Gastrocnemius medialis (tissue), 4 donors: ENCODE data around the gene KLHL8. TPM values are rescaled to one million over a fixed set of nuclear protein-coding genes. Genes with fewer than 3 reads are reported as not detected.

Experiments
- ATAC-seq, 2 donors: fragments of 150-250 bp; one replicate each; pipeline ENCODE4 v1.9.1; 2016
- DNase-seq, 2 donors: peaks; one replicate each; pipeline ENCODE4 v3.0.0-alpha.2; 2019
- H3K27ac ChIP-seq, 4 donors: fragments of 200-600 bp; sonication (generic); 1 replicate in 1 of 4; 2 replicates in 3 of 4; pipeline ENCODE4 v1.5.1; 2016 to 2018; ENCODE audit warnings: mild to moderate bottlenecking in 2 of 4, moderate library complexity in 1 of 4
- H3K27me3 ChIP-seq, 3 donors: fragments of 200-600 bp; sonication (generic) in 2 of 3; 1 replicate in 1 of 3; 2 replicates in 2 of 3; pipeline versions ENCODE4 v1.5.1 to v1.6.0; 2016 to 2019; ENCODE audit warnings: mild to moderate bottlenecking in 1 of 3, moderate library complexity in 1 of 3
- H3K36me3 ChIP-seq, 2 donors: fragments of 200-600 bp; sonication (generic) in 1 of 2; one replicate each; pipeline ENCODE4 v1.5.1; 2017 to 2018
- H3K4me1 ChIP-seq, 2 donors: fragments of 200-600 bp; sonication (generic) in 1 of 2; one replicate each; pipeline ENCODE4 v1.5.1; 2016 to 2017; ENCODE audit warnings: mild to moderate bottlenecking in 2 of 2
- H3K4me3 ChIP-seq, 4 donors: fragments of 200-600 bp; sonication (generic) in 3 of 4; 1 replicate in 1 of 4; 2 replicates in 3 of 4; pipeline ENCODE4 v1.5.1; 2016 to 2019; ENCODE audit warnings: mild to moderate bottlenecking in 2 of 4
- H3K9me3 ChIP-seq, 3 donors: fragments of 200-600 bp; sonication (generic) in 2 of 3; 1 replicate in 1 of 3; 2 replicates in 2 of 3; pipeline ENCODE4 v1.5.1; 2016 to 2019
- CTCF ChIP-seq, 5 experiments: fragments of 450-650 bp in 3 of 5; fragments of 200-600 bp in 2 of 5; sonication (generic) in 2 of 5; IDR thresholded peaks in 4 of 5; conservative IDR thresholded peaks in 1 of 5; 1 replicate in 4 of 5; 2 replicates in 1 of 5; pipeline ENCODE4 v1.5.1; 2016 to 2019; ENCODE audit warnings: antibody characterized with exemption in 5 of 5, mild to moderate bottlenecking in 3 of 5, moderate library complexity in 3 of 5
- POLR2A ChIP-seq, 2 donors: fragments of 450-650 bp; IDR thresholded peaks; one replicate each; pipeline ENCODE4 v1.6.1; 2017; ENCODE audit warnings: antibody characterized with exemption in 2 of 2, mild to moderate bottlenecking in 2 of 2, moderate library complexity in 2 of 2
- in situ Hi-C, 4 donors: fragments of 200-750 bp; cut with MboI; loops; one replicate each; pipeline versions ENCODE4 v1.15.0 to v1.8.0; 2017; ENCODE audit warnings: low sequenced_read_pairs in 4 of 4
- intact Hi-C: fragments of 100-400 bp; cut with DNase I; formaldehyde crosslinking; loops from one replicate; pipeline ENCODE4 v1.15.1; 2023; ENCODE audit warnings: low total_unique reads
- total RNA-seq, 4 donors: library from RNA; depleted of rRNA; stranded (reverse); fragments of >200 nt; gene quantifications; one replicate each; pipeline versions ENCODE4 v1.1.0 to v1.2.3, GENCODE V29; 2016

Gene KLHL8
- total RNA-seq, 4 donors from 2014 or later: 15.5 to 19.4 (median 18.6) TPM

DNA sequence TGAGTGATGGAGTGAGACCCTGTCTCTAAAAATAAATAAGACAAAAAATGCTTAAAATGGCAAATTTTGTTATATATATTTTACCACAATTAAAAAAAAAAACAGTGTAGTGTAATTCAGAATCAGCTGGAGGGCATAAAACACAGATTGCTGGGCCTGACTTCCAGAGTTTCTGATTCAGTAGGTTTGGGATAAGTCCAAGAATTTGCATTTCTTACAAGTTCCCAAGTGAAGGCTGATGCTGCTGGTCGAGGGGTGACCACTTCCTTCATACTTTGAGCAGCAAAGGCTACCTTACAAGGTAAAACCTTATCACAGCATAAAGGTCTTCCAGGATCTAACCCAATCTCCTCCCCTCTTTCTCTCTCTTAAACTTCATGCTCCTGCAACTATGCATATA is 40.7 kb downstream of the KLHL8 start:
- intact Hi-C loops: no loop called here
- Histone ChIP-seq H3K4me3 (no peak overlapping the region), H3K27me3 (no peaks in the 10 kb centered on the region), H3K9me3 (no peaks in the 10 kb centered on the region), H3K27ac (no peak overlapping the region), H3K4me1 (no peaks in the 10 kb centered on the region), H3K36me3 (peaks cover 0 to 7% of the 10 kb centered on the region in 2 donors)
- no peak for TF ChIP-seq CTCF (IDR thresholded peaks at IDR 0.05 in 4 of 5, conservative IDR thresholded peaks at IDR 0.05 in 1 of 5)
- no peak for TF ChIP-seq POLR2A (IDR thresholded peaks at IDR 0.05)
- DNase-seq: no peak
- in situ Hi-C loops: no loop called here
- ATAC-seq: no peak

- Histone ChIP-seq H3K9me3 (no peaks in the 10 kb centered on the region), H3K4me3 (no peak overlapping the region), H3K27ac (no peak overlapping the region), H3K4me1 (no peaks in the 10 kb centered on the region), H3K36me3 (peaks cover 0 to 7% of the 10 kb centered on the region in 2 donors), H3K27me3 (no peaks in the 10 kb centered on the region)
- in situ Hi-C loops (no loop called here), intact Hi-C loops (no loop called here)
- ATAC-seq: no peak
- TF ChIP-seq CTCF (IDR thresholded peaks at IDR 0.05 in 4 of 5, conservative IDR thresholded peaks at IDR 0.05 in 1 of 5): no peak
- TF ChIP-seq POLR2A (IDR thresholded peaks at IDR 0.05): no peak
- no peak for DNase-seq
These were observed 45.7 kb downstream of the KLHL8 start for GRCh38 chr4:87174672-87175071.

- DNase-seq (no peak), ATAC-seq (no peak)
- peaks cover 0 to 17% of the 10 kb centered on the region in 2 donors for H3K36me3 ChIP-seq
- no peak overlapping the region for H3K27ac ChIP-seq
- in situ Hi-C loops (no loop called here), intact Hi-C loops (no loop called here)
- H3K27me3 ChIP-seq: no peaks in the 10 kb centered on the region
- TF ChIP-seq CTCF (IDR thresholded peaks at IDR 0.05 in 4 of 5, conservative IDR thresholded peaks at IDR 0.05 in 1 of 5) (no peak), POLR2A (IDR thresholded peaks at IDR 0.05) (no peak)
- H3K9me3 ChIP-seq: no peaks in the 10 kb centered on the region
- H3K4me3 ChIP-seq: no peak overlapping the region
- no peaks in the 10 kb centered on the region for H3K4me1 ChIP-seq
These were observed 48.5 kb downstream of the KLHL8 start for GRCh38 chr4:87171944-87172343.

DNA sequence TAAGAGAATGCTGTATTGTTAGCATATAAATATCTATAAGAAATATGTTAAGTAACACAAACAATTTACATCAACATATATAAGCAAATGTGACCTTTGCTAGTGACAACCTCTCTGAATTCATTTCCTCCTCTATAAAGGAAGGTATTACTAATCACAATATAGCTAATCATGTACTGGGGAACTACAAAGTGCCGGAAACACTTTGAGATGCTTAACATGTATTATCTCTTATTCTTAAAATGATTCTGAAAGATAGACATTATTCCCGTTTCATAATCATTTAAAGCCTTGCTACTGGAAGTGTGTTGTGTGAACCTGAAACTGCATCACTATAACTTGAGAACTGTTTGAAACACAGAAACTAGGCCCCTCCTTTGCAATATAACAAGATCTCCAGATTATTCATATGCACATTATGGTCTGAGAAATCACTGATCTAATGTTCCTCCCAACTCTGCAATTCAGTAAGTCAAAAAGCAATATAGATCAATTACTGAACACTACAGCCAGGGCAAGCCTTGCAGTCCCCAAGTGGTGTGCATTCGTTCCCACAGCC is 54.0 kb downstream of the KLHL8 start:
- TF ChIP-seq POLR2A (IDR thresholded peaks at IDR 0.05) (no peak), CTCF (IDR thresholded peaks at IDR 0.05 in 4 of 5, conservative IDR thresholded peaks at IDR 0.05 in 1 of 5) (no peak)
- Histone ChIP-seq H3K27ac (no peak overlapping the region), H3K36me3 (peaks cover 0 to 43% of the 10 kb centered on the region in 2 donors), H3K27me3 (no peaks in the 10 kb centered on the region), H3K9me3 (no peaks in the 10 kb centered on the region), H3K4me3 (no peak overlapping the region), H3K4me1 (no peaks in the 10 kb centered on the region)
- ATAC-seq (no peak), DNase-seq (no peak)
- in situ Hi-C loops: no loop called here
- intact Hi-C loops: no loop called here

DNA sequence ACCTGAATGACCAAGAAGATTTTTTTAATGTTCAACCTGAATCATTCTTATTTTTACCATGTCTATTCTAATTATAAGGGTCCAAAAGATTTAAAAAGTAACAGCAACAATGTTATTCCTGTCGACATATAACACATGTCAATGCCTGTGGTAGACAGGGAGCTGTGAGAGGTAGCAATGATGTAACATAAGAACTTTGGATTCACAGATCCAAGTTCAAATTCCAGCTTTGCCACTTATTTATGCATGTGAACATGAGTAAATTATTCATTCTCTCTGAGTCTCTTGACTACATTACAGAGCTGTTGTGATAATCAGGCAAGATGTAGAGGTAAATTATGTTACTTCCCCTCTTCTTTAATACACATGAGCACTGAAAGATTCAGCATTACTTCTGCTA is 54.5 kb downstream of the KLHL8 start:
- no peak for TF ChIP-seq CTCF (IDR thresholded peaks at IDR 0.05 in 4 of 5, conservative IDR thresholded peaks at IDR 0.05 in 1 of 5)
- no peak for TF ChIP-seq POLR2A (IDR thresholded peaks at IDR 0.05)
- Histone ChIP-seq H3K27me3 (no peaks in the 10 kb centered on the region), H3K9me3 (no peaks in the 10 kb centered on the region), H3K4me3 (no peak overlapping the region), H3K36me3 (peaks cover 0 to 46% of the 10 kb centered on the region in 2 donors), H3K4me1 (no peaks in the 10 kb centered on the region), H3K27ac (no peak overlapping the region)
- ATAC-seq (no peak), DNase-seq (no peak)
- intact Hi-C loops (no loop called here), in situ Hi-C loops (no loop called here)
